ENCODE results near the gene SURF4. TPM values are rescaled to one million over a fixed set of nuclear protein-coding genes. Genes with fewer than 3 reads are reported as not detected.
"Not testable (repeated sequence)": the region's sequence is repeated elsewhere in the genome, so short reads cannot be mapped to it uniquely, and the experiment has no call there.

The SURF4 gene
- total and polyA plus RNA-seq, 2 donors from 2014 or later, result 121 to 138 TPM

DNA sequence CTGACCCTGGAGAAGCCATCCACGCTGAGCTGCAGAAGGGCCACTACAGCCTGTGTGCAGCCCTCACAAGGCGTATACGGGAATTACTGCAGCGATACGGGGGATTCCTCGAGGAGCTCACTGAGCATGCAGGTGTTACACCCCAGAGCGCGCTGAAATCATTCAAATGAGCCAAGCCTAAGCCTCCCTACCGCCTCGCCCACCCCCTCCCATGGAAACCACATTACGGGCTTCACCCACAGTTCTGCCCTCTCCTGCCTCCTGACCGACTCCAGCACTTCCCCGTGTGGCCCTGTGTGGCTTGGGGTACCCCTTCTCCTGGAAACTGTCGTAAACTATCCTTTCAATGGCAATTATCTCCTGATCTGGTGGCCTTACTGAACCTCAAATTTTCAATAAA, 53.2 kb downstream of the SURF4 start:
- no peak for FAIRE-seq
- H3K27ac ChIP-seq (ENCODE audit: low read depth in 2 of 2, low read length in 2 of 2), result no peak overlapping the region
- H3K9ac ChIP-seq (ENCODE audit: low read length in 3 of 3), result no peak overlapping the region
- no peaks in the 10 kb centered on the region for H3K9me3 ChIP-seq (ENCODE audit: control insufficient read depth in 2 of 3, insufficient read depth in 1 of 3, low read length in 3 of 3)
- H3K27me3 ChIP-seq (ENCODE audit: control insufficient read depth, insufficient read depth, low read length), result no peaks in the 10 kb centered on the region
- intact Hi-C loops (cut with DNase I), result no loop called here
- DNase-seq, result peak in 1 of 5 donors; percentile 31
- no peaks in the 10 kb centered on the region for H3K36me3 ChIP-seq (ENCODE audit: control insufficient read depth in 2 of 3, insufficient read depth in 3 of 3, low read length in 3 of 3)
- TF ChIP-seq, protein P1, sequence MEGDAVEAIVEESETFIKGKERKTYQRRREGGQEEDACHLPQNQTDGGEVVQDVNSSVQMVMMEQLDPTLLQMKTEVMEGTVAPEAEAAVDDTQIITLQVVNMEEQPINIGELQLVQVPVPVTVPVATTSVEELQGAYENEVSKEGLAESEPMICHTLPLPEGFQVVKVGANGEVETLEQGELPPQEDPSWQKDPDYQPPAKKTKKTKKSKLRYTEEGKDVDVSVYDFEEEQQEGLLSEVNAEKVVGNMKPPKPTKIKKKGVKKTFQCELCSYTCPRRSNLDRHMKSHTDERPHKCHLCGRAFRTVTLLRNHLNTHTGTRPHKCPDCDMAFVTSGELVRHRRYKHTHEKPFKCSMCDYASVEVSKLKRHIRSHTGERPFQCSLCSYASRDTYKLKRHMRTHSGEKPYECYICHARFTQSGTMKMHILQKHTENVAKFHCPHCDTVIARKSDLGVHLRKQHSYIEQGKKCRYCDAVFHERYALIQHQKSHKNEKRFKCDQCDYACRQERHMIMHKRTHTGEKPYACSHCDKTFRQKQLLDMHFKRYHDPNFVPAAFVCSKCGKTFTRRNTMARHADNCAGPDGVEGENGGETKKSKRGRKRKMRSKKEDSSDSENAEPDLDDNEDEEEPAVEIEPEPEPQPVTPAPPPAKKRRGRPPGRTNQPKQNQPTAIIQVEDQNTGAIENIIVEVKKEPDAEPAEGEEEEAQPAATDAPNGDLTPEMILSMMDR (IDR thresholded peaks at IDR 0.05; ENCODE audit: borderline replicate concordance, extremely low read depth, insufficient read depth), result no peak
- no peak overlapping the region for H3K4me3 ChIP-seq (ENCODE audit: low read length in 3 of 3)
- H3K4me1 ChIP-seq (ENCODE audit: control insufficient read depth in 2 of 3, insufficient read depth in 2 of 3, low read depth in 1 of 3, low read length in 3 of 3), result no peaks in the 10 kb centered on the region

DNA sequence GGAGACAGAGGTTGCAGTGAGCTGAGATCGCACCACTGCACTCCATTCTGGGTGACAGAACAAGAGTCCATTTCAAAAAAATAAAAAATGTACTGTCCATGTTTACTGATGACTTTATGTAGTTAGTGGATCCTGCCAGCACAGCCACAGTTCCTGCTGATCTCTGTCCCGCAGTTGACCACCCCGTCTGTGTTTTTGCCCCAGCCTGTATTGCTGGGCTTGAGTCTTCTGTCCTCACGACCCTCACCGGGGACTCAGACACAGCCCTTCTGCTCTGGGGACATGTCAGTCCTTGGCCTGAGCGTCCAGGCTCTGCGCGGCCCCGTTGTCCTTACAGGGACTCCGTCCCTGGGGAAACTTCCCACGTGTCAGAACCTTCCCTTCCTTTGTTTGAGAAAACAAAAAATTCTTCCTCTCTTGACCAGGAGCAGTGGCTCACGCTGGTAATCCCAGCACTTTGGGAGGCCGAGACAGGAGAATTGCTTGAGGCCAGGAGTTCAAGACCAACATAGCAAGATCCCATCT, 54.4 kb downstream of the SURF4 start:
- FAIRE-seq, result no peak
- H3K4me1 ChIP-seq (ENCODE audit: control insufficient read depth in 2 of 3, insufficient read depth in 2 of 3, low read depth in 1 of 3, low read length in 3 of 3), result no peaks in the 10 kb centered on the region
- no peaks in the 10 kb centered on the region for H3K27me3 ChIP-seq (ENCODE audit: control insufficient read depth, insufficient read depth, low read length)
- H3K9ac ChIP-seq (ENCODE audit: low read length in 3 of 3), result no peak overlapping the region
- no peaks in the 10 kb centered on the region for H3K36me3 ChIP-seq (ENCODE audit: control insufficient read depth in 2 of 3, insufficient read depth in 3 of 3, low read length in 3 of 3)
- no peak overlapping the region for H3K27ac ChIP-seq (ENCODE audit: low read depth in 2 of 2, low read length in 2 of 2)
- intact Hi-C loops (cut with DNase I), result no loop called here
- H3K9me3 ChIP-seq (ENCODE audit: control insufficient read depth in 2 of 3, insufficient read depth in 1 of 3, low read length in 3 of 3), result no peaks in the 10 kb centered on the region
- no peak overlapping the region for H3K4me3 ChIP-seq (ENCODE audit: low read length in 3 of 3)
- peak in 1 of 5 donors; percentile 37 for DNase-seq
- TF ChIP-seq, protein P1 (IDR thresholded peaks at IDR 0.05; ENCODE audit: borderline replicate concordance, extremely low read depth, insufficient read depth), result no peak

DNA sequence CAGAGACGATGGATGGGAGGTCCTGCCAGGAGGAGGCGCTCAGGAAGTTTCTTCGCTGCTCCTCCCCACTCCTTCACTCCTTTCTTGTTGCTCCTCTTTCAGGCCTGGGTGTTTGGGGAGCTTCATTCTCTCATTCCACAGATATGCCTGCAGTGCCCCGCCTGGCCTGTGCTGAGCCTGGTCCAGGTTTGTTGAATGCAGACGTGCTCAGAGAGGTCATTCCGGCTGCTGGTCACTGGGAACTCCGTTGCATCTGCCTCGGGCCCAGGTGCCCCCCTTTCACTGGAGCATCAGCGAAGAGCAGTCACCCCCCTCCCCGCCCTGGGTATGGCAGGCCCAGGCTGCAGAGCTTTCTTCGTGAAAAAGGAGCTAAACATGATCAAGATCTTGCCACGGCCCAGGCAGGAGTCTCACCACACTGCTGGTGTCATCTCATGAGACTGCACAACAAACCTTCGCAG, 55.4 kb downstream of the SURF4 start:
- TF ChIP-seq, protein P1 (IDR thresholded peaks at IDR 0.05; ENCODE audit: borderline replicate concordance, extremely low read depth, insufficient read depth), result no peak
- Histone ChIP-seq H3K36me3 (ENCODE audit: control insufficient read depth in 2 of 3, insufficient read depth in 3 of 3, low read length in 3 of 3) (no peaks in the 10 kb centered on the region), H3K27me3 (ENCODE audit: control insufficient read depth, insufficient read depth, low read length) (no peaks in the 10 kb centered on the region), H3K9me3 (ENCODE audit: control insufficient read depth in 2 of 3, insufficient read depth in 1 of 3, low read length in 3 of 3) (no peaks in the 10 kb centered on the region), H3K9ac (ENCODE audit: low read length in 3 of 3) (no peak overlapping the region), H3K4me1 (ENCODE audit: control insufficient read depth in 2 of 3, insufficient read depth in 2 of 3, low read depth in 1 of 3, low read length in 3 of 3) (no peaks in the 10 kb centered on the region), H3K4me3 (ENCODE audit: low read length in 3 of 3) (no peak overlapping the region), H3K27ac (ENCODE audit: low read depth in 2 of 2, low read length in 2 of 2) (no peak overlapping the region)
- no peak for FAIRE-seq
- intact Hi-C loops (cut with DNase I), result no loop called here
- DNase-seq, result peak in 1 of 5 donors; percentile 39

DNA sequence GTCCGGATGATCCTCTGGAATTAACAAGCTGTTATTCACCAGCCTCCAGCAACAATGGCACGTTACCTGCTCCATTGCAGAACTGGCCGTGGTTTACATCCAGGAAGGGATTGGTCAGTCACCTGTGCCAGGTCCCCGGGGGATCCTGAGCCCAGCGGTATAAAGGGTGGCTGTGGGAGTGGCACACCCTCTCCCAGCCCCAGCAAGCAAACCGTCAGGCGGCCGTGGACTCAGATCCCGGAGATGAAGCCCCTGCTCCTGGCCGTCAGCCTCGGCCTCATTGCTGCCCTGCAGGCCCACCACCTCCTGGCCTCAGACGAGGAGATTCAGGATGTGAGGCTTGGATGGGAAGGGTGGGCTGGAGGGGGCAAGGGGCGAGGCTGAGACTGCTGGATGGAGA, 58.3 kb downstream of the SURF4 start:
- FAIRE-seq; H3K4me3 ChIP-seq (ENCODE audit: low read length in 3 of 3); H3K27me3 ChIP-seq (ENCODE audit: control insufficient read depth, insufficient read depth, low read length); intact Hi-C loops (cut with DNase I); H3K9ac ChIP-seq (ENCODE audit: low read length in 3 of 3); H3K4me1 ChIP-seq (ENCODE audit: control insufficient read depth in 2 of 3, insufficient read depth in 2 of 3, low read depth in 1 of 3, low read length in 3 of 3); H3K9me3 ChIP-seq (ENCODE audit: control insufficient read depth in 2 of 3, insufficient read depth in 1 of 3, low read length in 3 of 3); H3K27ac ChIP-seq (ENCODE audit: low read depth in 2 of 2, low read length in 2 of 2); H3K36me3 ChIP-seq (ENCODE audit: control insufficient read depth in 2 of 3, insufficient read depth in 3 of 3, low read length in 3 of 3): not testable (repeated sequence)
- peak in 1 of 5 donors; percentile 30 for DNase-seq
